ENCODE data around the gene TRAPPC6A. TPM values are rescaled to one million over a fixed set of nuclear protein-coding genes. Genes with fewer than 3 reads are reported as not detected.

TRAPPC6A gene
- total RNA-seq, 1 donor from 2014 or later = 14.7 TPM

- no peak overlapping the region for H3K4me3 ChIP-seq (ENCODE audit: insufficient read depth, low read depth, low read length)
- no peaks in the 10 kb centered on the region for H3K9me3 ChIP-seq (ENCODE audit: insufficient read depth, low read depth, low read length)
- Mint-ChIP-seq H3K9me3 (ENCODE audit: unreplicated experiment) (no peaks in the 10 kb centered on the region), H3K4me1 (ENCODE audit: low read depth, unreplicated experiment) (no peaks in the 10 kb centered on the region), H3K4me3 (ENCODE audit: unreplicated experiment) (no peak overlapping the region), H3K36me3 (ENCODE audit: low read depth, unreplicated experiment) (no peaks in the 10 kb centered on the region), H3K27me3 (ENCODE audit: low read depth, unreplicated experiment) (peaks cover 8% of the 10 kb centered on the region), H3K27ac (ENCODE audit: unreplicated experiment) (no peak overlapping the region)
- no peak for FAIRE-seq
- H2AFZ ChIP-seq (ENCODE audit: low read depth, low read length) = no peak overlapping the region
- H3K9ac ChIP-seq (ENCODE audit: low read length) = no peak overlapping the region
- H3K79me2 ChIP-seq (ENCODE audit: insufficient read depth, low read length) = no peaks in the 10 kb centered on the region
- no peaks in the 10 kb centered on the region for H3K36me3 ChIP-seq (ENCODE audit: insufficient read depth, low read length)
- peaks cover 3% of the 10 kb centered on the region for H3K27me3 ChIP-seq (ENCODE audit: insufficient read depth, low read length)
- H4K20me1 ChIP-seq (ENCODE audit: insufficient read depth, low read length) = no peaks in the 10 kb centered on the region
- TF ChIP-seq EZH2 (IDR thresholded peaks at IDR 0.05; ENCODE audit: insufficient read depth, low read length) = no peak
- TF ChIP-seq CTCF (IDR thresholded peaks at IDR 0.05; ENCODE audit: insufficient read depth, low read depth, low read length) = no peak
- no peak for DNase-seq (ENCODE audit: low read depth)
- H3K4me1 ChIP-seq (ENCODE audit: insufficient read depth, low read length) = no peaks in the 10 kb centered on the region
- H3K4me2 ChIP-seq (ENCODE audit: low read length) = no peak overlapping the region
- H3K27ac ChIP-seq (ENCODE audit: low read depth, low read length) = no peak overlapping the region
Measured at GRCh38 chr19:45202637-45203036, 24.6 kb upstream of the TRAPPC6A start.

- FAIRE-seq = no peak
- Histone ChIP-seq H4K20me1 (ENCODE audit: insufficient read depth, low read length) (no peaks in the 10 kb centered on the region), H3K9ac (ENCODE audit: low read length) (no peak overlapping the region), H3K79me2 (ENCODE audit: insufficient read depth, low read length) (no peaks in the 10 kb centered on the region), H3K27me3 (ENCODE audit: insufficient read depth, low read length) (peaks cover 3% of the 10 kb centered on the region), H3K4me1 (ENCODE audit: insufficient read depth, low read length) (no peaks in the 10 kb centered on the region), H3K4me3 (ENCODE audit: insufficient read depth, low read depth, low read length) (no peak overlapping the region), H3K27ac (ENCODE audit: low read depth, low read length) (no peak overlapping the region), H3K36me3 (ENCODE audit: insufficient read depth, low read length) (no peaks in the 10 kb centered on the region), H3K4me2 (ENCODE audit: low read length) (no peak overlapping the region), H3K9me3 (ENCODE audit: insufficient read depth, low read depth, low read length) (no peaks in the 10 kb centered on the region), H2AFZ (ENCODE audit: low read depth, low read length) (no peak overlapping the region)
- Mint-ChIP-seq H3K9me3 (ENCODE audit: unreplicated experiment) (no peaks in the 10 kb centered on the region), H3K27me3 (ENCODE audit: low read depth, unreplicated experiment) (peaks cover 8% of the 10 kb centered on the region), H3K36me3 (ENCODE audit: low read depth, unreplicated experiment) (peaks cover 3% of the 10 kb centered on the region), H3K4me1 (ENCODE audit: low read depth, unreplicated experiment) (no peaks in the 10 kb centered on the region), H3K27ac (ENCODE audit: unreplicated experiment) (no peak overlapping the region), H3K4me3 (ENCODE audit: unreplicated experiment) (no peak overlapping the region)
- TF ChIP-seq EZH2 (IDR thresholded peaks at IDR 0.05; ENCODE audit: insufficient read depth, low read length) (no peak), CTCF (IDR thresholded peaks at IDR 0.05; ENCODE audit: insufficient read depth, low read depth, low read length) (no peak)
- no peak for DNase-seq (ENCODE audit: low read depth)
Measured at GRCh38 chr19:45200568-45200967, 22.5 kb upstream of the TRAPPC6A start.

GRCh38 chr19:45195764-45196163 lies 17.7 kb upstream of the TRAPPC6A start:
- FAIRE-seq = no peak

More at GRCh38 chr19:45195764-45196163, 17.7 kb upstream of the TRAPPC6A start:
- Histone ChIP-seq H4K20me1 (ENCODE audit: insufficient read depth, low read length) (no peaks in the 10 kb centered on the region), H3K4me1 (ENCODE audit: insufficient read depth, low read length) (no peaks in the 10 kb centered on the region), H3K9ac (ENCODE audit: low read length) (no peak overlapping the region), H3K27ac (ENCODE audit: low read depth, low read length) (no peak overlapping the region), H3K4me2 (ENCODE audit: low read length) (no peak overlapping the region), H2AFZ (ENCODE audit: low read depth, low read length) (no peak overlapping the region), H3K79me2 (ENCODE audit: insufficient read depth, low read length) (no peaks in the 10 kb centered on the region), H3K27me3 (ENCODE audit: insufficient read depth, low read length) (peaks cover 3% of the 10 kb centered on the region), H3K4me3 (ENCODE audit: insufficient read depth, low read depth, low read length) (no peak overlapping the region), H3K36me3 (ENCODE audit: insufficient read depth, low read length) (no peaks in the 10 kb centered on the region), H3K9me3 (ENCODE audit: insufficient read depth, low read depth, low read length) (no peaks in the 10 kb centered on the region)
- no peaks in the 10 kb centered on the region for H3K9me3 Mint-ChIP-seq (ENCODE audit: unreplicated experiment)
- H3K27me3 Mint-ChIP-seq (ENCODE audit: low read depth, unreplicated experiment) = peaks cover 3% of the 10 kb centered on the region
- no peak overlapping the region for H3K27ac Mint-ChIP-seq (ENCODE audit: unreplicated experiment)
- TF ChIP-seq CTCF (IDR thresholded peaks at IDR 0.05; ENCODE audit: insufficient read depth, low read depth, low read length) (no peak), EZH2 (IDR thresholded peaks at IDR 0.05; ENCODE audit: insufficient read depth, low read length) (no peak)
- no peaks in the 10 kb centered on the region for H3K4me1 Mint-ChIP-seq (ENCODE audit: low read depth, unreplicated experiment)
- H3K36me3 Mint-ChIP-seq (ENCODE audit: low read depth, unreplicated experiment) = peaks cover 9% of the 10 kb centered on the region
- no peak for DNase-seq (ENCODE audit: low read depth)
- H3K4me3 Mint-ChIP-seq (ENCODE audit: unreplicated experiment) = no peak overlapping the region
